Measurements from ENCODE around the gene SLC44A2.
A peak's percentile ranks its signal among the peaks of the same experiment; 100 is the strongest.

SLC44A2 gene

DNA sequence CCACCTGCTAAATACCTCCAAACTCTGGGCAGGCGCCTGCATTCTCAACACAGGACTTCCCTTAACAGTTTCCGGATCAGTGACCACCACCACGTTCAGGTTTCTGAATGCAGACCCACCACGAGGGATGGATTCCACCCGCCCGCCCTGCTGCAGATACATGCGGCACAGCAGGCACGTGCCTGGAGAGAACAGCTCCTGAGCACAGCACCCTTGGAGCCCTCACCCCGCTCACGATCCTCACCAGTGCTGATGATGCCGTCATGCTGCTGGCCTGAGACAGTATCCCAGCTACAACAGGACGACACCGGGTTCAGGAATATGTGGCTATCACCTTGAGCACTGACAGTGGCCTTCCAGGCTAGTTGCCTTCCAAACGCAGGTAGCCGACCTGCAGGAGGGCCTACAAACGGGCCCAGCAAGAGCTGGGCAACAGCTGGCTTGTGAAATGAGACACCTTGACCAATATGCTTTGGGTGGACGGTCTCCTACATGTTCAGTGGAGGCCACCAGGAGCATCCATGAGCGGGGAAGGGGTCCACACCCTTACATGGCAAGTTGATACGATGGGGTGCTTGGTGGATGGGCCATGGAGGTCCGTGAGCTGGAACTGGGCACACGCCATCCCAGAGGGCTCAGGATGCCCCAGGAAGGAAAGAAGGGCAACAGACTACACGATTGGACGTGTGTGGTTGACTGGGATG lies 66.0 kb downstream of the SLC44A2 start:
- H3K36me3 Mint-ChIP-seq (ENCODE audit: insufficient read depth), result peaks cover 38% of the 10 kb centered on the region
- peaks cover 14% of the 10 kb centered on the region for H3K4me1 Mint-ChIP-seq
- no peak for ATAC-seq (replicated peaks; ENCODE audit: extremely low read depth, poor library complexity, severe bottlenecking)
- no peak for DNase-seq (ENCODE audit: low spot score in 2 of 2)
- H3K27ac Mint-ChIP-seq (ENCODE audit: low read depth), result peak overlapping the region; percentile 56
- no peaks in the 10 kb centered on the region for H3K27me3 Mint-ChIP-seq
- H3K9me3 Mint-ChIP-seq, result no peaks in the 10 kb centered on the region
- H3K4me3 Mint-ChIP-seq, result no peak overlapping the region

DNA sequence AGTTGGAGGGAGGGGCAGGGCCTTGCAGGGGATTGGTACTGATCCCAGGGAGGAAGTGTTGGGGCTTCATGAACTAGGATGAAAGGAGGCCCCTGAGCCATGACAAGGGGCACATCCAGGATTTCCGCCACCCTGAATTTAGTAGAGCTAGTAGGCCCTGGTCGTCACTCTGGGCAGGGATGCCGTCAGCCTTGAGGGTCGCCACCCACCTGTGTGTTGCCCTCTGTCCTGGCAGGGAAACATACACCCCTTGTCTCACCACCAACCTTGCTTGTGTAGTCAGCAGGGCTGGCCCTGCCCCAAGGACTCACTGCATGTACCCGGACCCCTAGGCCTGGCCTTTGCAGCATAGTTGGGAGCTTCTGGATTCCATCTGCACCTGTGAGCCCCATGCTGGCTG lies 66.5 kb downstream of the SLC44A2 start:
- no peak for DNase-seq (ENCODE audit: low spot score in 2 of 2)
- Mint-ChIP-seq H3K4me3 (no peak overlapping the region), H3K27me3 (no peaks in the 10 kb centered on the region), H3K27ac (ENCODE audit: low read depth) (no peak overlapping the region), H3K9me3 (no peaks in the 10 kb centered on the region), H3K4me1 (peaks cover 14% of the 10 kb centered on the region), H3K36me3 (ENCODE audit: insufficient read depth) (peaks cover 32% of the 10 kb centered on the region)
- no peak for ATAC-seq (replicated peaks; ENCODE audit: extremely low read depth, poor library complexity, severe bottlenecking)

DNA sequence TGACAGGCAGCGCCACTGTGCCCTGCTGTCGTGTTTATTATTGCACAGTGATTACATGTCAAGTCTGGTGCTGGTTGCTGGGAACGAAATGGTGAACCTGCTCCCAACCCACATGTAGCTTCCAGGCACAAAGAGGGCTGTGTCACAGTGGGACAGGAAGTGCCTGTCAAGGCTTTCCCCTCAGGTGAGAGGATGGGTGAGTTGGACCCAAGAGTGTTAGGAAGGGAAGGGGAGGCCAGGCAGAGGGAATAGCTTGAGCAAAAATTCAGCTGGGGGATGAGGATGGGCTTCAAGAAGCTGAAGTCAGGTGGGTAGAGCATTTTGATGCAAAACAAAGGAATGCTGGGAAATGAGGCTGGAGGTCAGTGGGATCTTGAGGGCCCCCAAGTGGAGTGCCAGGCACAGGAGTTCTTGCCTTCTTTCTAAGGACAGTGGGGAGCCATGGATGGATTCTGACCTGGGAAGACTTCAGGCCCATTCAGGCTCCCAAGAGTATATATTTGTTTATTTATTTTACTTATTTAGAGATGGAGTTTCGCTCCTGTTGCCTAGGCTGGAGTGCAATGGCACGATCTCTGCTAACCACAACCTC lies 67.4 kb downstream of the SLC44A2 start:
- Mint-ChIP-seq H3K4me3 (no peak overlapping the region), H3K9me3 (no peaks in the 10 kb centered on the region), H3K36me3 (ENCODE audit: insufficient read depth) (peaks cover 28% of the 10 kb centered on the region), H3K27me3 (no peaks in the 10 kb centered on the region), H3K27ac (ENCODE audit: low read depth) (no peak overlapping the region), H3K4me1 (peaks cover 14% of the 10 kb centered on the region)
- ATAC-seq (replicated peaks; ENCODE audit: extremely low read depth, poor library complexity, severe bottlenecking) (no peak), DNase-seq (ENCODE audit: low spot score in 2 of 2) (no peak)

All from central memory CD8-positive, alpha-beta T cell (primary cell).